NCI-H345 treated with DMSO at 0.1 percent for 48 hours (cell line): ENCODE measurements around the gene RAB6D.
A peak's percentile ranks its signal among the peaks of the same experiment; 100 is the strongest.
"Not testable (repeated sequence)": the region's sequence is repeated elsewhere in the genome, so short reads cannot be mapped to it uniquely, and the experiment has no call there.

Experiments used
- DNase-seq: peaks from one replicate; lab custom pipeline; 2025; ENCODE audit not compliant: unreplicated experiment; lab: John Stamatoyannopoulos, UW

RAB6D gene

GRCh38 chr2:131363703-131364186 is at the start of gene RAB6D:
Gene RAB6D, minus strand, starts transcription at chr2:131364168. Its CDS starts 448 bp downstream, at chr2:131363720.
- DNase-seq = not testable (repeated sequence)

GRCh38 chr2:131413148-131413747 is 49.3 kb upstream of the RAB6D start:
- peak; percentile 70 for DNase-seq

- DNase-seq = no peak
Measured at GRCh38 chr2:131410173-131410572, 46.2 kb upstream of the RAB6D start.

GRCh38 chr2:131408778-131409177 is 44.8 kb upstream of the RAB6D start:
- no peak for DNase-seq

- no peak for DNase-seq
Measured at GRCh38 chr2:131408207-131408606, 44.2 kb upstream of the RAB6D start.

- DNase-seq = no peak
Measured at GRCh38 chr2:131404753-131405152, 40.8 kb upstream of the RAB6D start.

GRCh38 chr2:131402320-131403039 is 38.5 kb upstream of the RAB6D start:
- DNase-seq = no peak

- no peak for DNase-seq
Measured at GRCh38 chr2:131400849-131401248, 36.9 kb upstream of the RAB6D start.

GRCh38 chr2:131400441-131400840 is 36.5 kb upstream of the RAB6D start:
- DNase-seq = not testable (repeated sequence)

GRCh38 chr2:131396209-131396608 is 32.2 kb upstream of the RAB6D start:
- not testable (repeated sequence) for DNase-seq

GRCh38 chr2:131395024-131395645 is 31.2 kb upstream of the RAB6D start:
- not testable (repeated sequence) for DNase-seq

GRCh38 chr2:131394147-131394931 is 30.4 kb upstream of the RAB6D start:
- DNase-seq = no peak

GRCh38 chr2:131391953-131392352 is 28.0 kb upstream of the RAB6D start:
- DNase-seq = not testable (repeated sequence)

- DNase-seq = not testable (repeated sequence)
Measured at GRCh38 chr2:131391471-131391870, 27.5 kb upstream of the RAB6D start.

GRCh38 chr2:131390495-131391130 is 26.6 kb upstream of the RAB6D start:
- DNase-seq = not testable (repeated sequence)

GRCh38 chr2:131389657-131390056 is 25.7 kb upstream of the RAB6D start:
- DNase-seq = no peak

- DNase-seq = not testable (repeated sequence)
Measured at GRCh38 chr2:131388834-131389233, 24.9 kb upstream of the RAB6D start.

- DNase-seq = not testable (repeated sequence)
Measured at GRCh38 chr2:131373111-131373510, 9.1 kb upstream of the RAB6D start.

- no peak for DNase-seq
Measured at GRCh38 chr2:131369954-131370353, 6.0 kb upstream of the RAB6D start.

- DNase-seq = not testable (repeated sequence)
Measured at GRCh38 chr2:131368493-131369066, 4.6 kb upstream of the RAB6D start.
